Left renal pelvis (tissue), 4 donors: ENCODE results near the gene SPON2. TPM values are rescaled to one million over a fixed set of nuclear protein-coding genes. Genes with fewer than 3 reads are reported as not detected.
"Not testable (repeated sequence)": the region's sequence is repeated elsewhere in the genome, so short reads cannot be mapped to it uniquely, and the experiment has no call there.

ENCODE experiments used
- DNase-seq, 4 donors: peaks; one replicate each; pipeline ENCODE4 v3.0.0-alpha.2; 2013; ENCODE audit warnings: low read depth in 4 of 4, low spot score in 3 of 4
- polyA plus RNA-seq, 4 donors: library from polyadenylated mRNA; unstranded; fragments of 120-200 nt; gene quantifications; one replicate each; pipeline ENCODE4 v1.2.1, GENCODE V29; 2013; ENCODE audit not compliant: insufficient read length in 4 of 4

The SPON2 gene
- polyA plus RNA-seq, 4 donors, result 9.9 to 43.8 (median 12.8) TPM

DNA sequence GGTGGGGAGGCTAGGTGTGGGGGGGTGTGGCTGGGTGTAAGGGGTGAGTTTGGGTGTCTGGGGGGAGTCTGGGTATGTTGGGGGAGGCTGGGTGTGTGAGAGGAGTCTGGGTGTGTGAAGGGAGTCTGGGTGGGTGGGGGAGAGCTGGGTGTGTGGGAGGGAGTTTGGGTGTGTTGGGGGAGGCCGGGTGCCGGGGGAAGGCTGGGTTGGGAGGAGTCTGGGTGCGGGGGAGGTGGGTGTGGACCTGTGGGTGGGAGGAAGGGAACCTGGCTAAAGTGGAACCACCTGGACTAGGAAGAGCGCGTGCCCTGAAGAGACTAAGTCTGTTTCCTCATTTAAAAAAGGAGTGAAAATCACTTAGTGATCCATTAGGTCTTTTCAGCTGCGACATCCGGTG is 18.3 kb downstream of the SPON2 start:
- no peak for DNase-seq

DNA sequence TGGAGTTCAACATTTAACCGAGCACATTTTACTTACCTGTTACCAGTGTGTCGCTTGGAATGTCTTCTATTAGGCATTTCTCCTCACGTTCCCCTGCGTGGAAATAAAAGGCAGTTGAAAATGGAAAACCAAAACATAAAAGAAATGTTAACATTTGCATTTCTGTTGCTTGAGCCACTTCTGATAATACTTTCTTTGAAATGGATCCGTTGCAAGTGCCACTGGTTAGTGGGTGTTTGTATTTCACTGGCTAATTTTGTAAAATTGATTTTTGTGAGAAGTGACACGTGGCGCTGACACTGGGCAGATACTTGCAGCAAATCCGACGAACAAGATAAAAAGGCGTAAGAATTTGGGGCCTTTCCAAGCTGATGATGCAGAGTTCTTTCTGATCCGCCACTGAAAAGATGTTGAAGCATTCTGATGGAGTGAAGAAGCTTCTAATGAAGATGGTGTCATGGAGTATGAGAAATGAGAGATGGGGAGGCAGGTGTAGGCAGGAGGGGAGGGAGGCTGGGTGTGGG is 18.8 kb downstream of the SPON2 start:
- DNase-seq, result no peak

GRCh38 chr4:1152290-1152689 is 20.1 kb downstream of the SPON2 start:
- DNase-seq, result no peak

GRCh38 chr4:1151541-1151940 is 20.8 kb downstream of the SPON2 start:
- DNase-seq, result no peak

- no peak for DNase-seq
Measured at GRCh38 chr4:1150875-1151274, 21.5 kb downstream of the SPON2 start.

DNA sequence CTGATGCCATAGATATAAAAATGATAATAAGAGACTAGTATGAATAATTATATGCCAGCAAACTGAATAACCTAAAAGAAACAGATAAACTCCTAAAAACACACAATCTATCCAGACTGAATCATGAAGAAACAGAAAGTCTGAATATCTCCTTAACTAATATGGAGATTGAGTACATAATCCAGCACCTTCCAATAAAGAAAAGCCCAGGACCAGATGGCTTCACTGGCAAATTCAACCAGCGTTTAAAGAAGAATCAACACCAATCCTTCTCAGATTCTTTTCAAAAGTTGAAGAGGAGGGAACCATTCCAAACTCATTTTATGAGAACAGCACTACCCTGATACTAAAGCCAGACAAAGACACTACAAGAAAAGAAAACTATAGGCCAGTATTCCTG is 32.5 kb downstream of the SPON2 start:
- no peak for DNase-seq

DNA sequence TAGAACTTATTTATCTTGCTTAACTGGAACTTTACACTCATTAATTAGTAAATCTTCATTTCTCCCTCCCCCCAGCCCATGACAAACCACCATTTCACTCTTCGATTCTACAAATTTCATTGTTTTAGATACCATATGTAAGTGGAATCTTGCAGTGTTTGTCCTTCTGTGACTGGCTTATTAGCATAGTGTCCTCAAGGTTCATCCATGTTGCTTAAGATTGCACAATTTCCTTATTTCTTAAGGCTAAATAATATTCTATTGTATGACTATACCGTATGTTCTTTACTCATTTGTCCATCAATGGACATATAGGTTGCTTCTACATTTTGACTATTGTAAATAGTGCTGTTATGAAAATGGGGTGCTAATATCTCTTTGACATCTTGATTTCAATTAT is 34.5 kb downstream of the SPON2 start:
- DNase-seq, result no peak

DNA sequence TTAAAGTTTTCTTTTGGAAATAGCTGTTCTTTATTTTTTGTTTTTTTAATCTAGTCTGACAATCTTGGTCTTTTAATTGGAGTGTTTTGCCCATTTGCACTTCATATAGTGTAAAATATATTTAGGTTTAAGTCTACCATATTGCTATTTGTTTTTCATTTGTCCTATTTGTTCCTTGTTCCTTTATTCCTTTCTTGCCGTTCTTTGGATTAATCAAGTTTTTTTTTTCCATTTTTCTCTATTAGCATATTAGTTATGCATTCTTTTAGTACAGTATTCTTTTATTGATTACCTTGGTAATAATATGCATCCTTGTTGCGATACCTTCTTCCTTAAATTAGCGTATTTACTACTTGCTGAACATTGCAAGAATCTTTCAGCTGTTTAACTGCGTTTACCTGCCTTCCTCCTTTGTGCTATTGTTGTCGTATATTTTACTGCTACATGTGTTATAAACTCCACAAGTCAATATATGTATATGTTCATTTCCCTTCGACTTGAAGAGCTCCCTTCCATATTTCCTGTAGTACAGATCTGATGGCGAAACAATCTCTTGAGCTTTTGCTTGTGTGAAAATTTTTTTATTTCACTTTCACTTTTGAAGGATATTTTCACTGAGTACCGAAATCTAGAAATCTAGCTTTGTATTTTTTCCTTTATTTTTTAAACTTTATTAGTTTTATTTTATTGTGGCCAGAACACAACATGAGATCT is 35.2 kb downstream of the SPON2 start:
- no peak for DNase-seq

- no peak for DNase-seq
Measured at GRCh38 chr4:1136048-1136447, 36.3 kb downstream of the SPON2 start.

- DNase-seq, result no peak
Measured at GRCh38 chr4:1133033-1133432, 39.4 kb downstream of the SPON2 start.

- peak in 2 of 4 donors; percentile 48 to 61 for DNase-seq
Measured at GRCh38 chr4:1130316-1131186, 41.8 kb downstream of the SPON2 start.

DNA sequence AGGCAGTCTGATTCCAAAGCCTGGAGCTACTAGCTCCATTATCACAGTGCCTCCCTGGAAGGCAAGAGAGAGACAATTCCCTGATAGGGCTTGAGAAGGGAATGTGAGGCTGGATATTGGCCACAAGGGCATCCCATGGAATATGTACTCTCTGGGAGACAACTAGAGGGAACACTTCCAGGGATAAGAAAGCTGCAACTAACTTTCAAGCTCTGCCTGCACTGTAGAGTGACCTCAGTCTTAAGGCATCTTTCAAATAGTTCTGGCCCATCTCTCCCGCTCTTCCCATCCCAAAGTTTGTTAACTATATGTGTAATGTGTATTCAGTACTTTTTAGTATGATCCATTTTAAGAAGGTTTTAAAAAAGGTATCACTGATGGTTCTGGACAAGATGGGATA is 45.9 kb downstream of the SPON2 start:
- DNase-seq, result no peak

- DNase-seq, result not testable (repeated sequence)
Measured at GRCh38 chr4:1125466-1125865, 46.9 kb downstream of the SPON2 start.

DNA sequence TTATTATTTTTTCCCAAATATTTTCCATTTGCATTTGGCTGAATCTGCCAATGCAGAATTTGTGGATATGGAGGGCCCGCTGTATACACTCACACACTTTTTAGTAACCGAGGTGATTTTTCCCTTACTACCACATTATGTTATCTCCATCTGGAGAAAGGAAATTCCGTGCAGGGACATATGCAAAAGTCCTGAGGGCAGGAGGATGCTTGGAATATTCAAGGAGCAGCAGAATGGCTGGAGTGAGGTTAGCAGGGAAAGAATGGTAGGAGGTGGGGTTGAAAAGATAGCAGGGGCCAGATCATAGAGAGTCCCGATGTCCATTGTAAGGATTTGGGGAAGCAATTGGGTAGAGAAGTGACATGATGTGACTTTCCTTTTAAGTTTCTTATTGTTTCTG is 47.6 kb downstream of the SPON2 start:
- no peak for DNase-seq

DNA sequence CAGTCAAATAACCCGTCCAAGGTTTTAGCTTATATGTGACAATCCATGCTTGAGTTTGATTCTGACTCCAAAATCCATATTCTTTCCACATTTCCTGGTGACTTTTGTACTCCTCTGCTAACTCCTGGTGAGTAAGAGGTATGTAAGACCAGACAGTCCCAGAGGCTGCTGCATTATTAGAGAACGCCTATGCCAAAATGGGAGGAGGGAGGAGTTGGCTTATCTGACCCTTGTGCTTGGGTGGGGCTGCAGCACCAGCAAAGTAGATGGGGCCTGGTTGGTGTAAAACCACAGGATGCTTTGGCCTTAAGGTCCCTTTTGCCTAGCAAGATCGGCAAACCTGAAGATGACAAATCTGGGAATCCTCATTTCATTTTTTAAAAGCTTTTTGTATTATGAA is 49.9 kb downstream of the SPON2 start:
- no peak for DNase-seq

Other genes with a start within 250 kb of the SPON2 start
- gene GAK, start 240.3 kb downstream of the SPON2 start, polyA plus RNA-seq, result 10 to 100 TPM; 51.8 to 82.9 (median 61.0) TPM
- gene TMEM175, start 240.1 kb downstream of the SPON2 start, polyA plus RNA-seq, result 10 to 100 TPM; 20.2 to 25.6 (median 25.5) TPM
- 1 to 10 TPM; 6.0 to 9.9 (median 7.1) TPM for gene DGKQ, start 199.0 kb downstream of the SPON2 start, polyA plus RNA-seq
- 10 to 100 TPM; 12.9 to 20.5 (median 15.8) TPM for gene IDUA, start 185.5 kb downstream of the SPON2 start, polyA plus RNA-seq
- gene SLC26A1, start 179.2 kb downstream of the SPON2 start, polyA plus RNA-seq, result 10 to 100 TPM in 1 of 4 donors, 1 to 10 TPM in 3; 2.0 to 14.9 (median 7.6) TPM
- 10 to 100 TPM; 31.3 to 42.0 (median 38.1) TPM for gene FGFRL1, start 161.0 kb downstream of the SPON2 start, polyA plus RNA-seq
- 10 to 100 TPM; 10.5 to 19.2 (median 15.8) TPM for gene RNF212, start 59.0 kb downstream of the SPON2 start, polyA plus RNA-seq
- gene CTBP1, start 76.5 kb upstream of the SPON2 start, polyA plus RNA-seq, result 100 to 1,000 TPM; 120 to 170 (median 121) TPM
- 10 to 100 TPM; 59.0 to 76.8 (median 65.0) TPM for gene MAEA, start 117.3 kb upstream of the SPON2 start, polyA plus RNA-seq
- 10 to 100 TPM in 2 of 4 donors, 1 to 10 TPM in 2; 5.9 to 19.3 (median 11.3) TPM for gene UVSSA, start 174.6 kb upstream of the SPON2 start, polyA plus RNA-seq
- not detected for gene NKX1-1, start 233.9 kb upstream of the SPON2 start, polyA plus RNA-seq